RWPE1 (cell line): ENCODE results near the gene RUNX2.

Source experiments
- CTCF ChIA-PET: fragments of 350-600 bp; sonication (Branson Sonifier 250); formaldehyde crosslinking; extraction: SDS; loops from one replicate; lab custom pipeline; 2021; lab: Yijun Ruan, JAX
- POLR2A ChIA-PET: fragments of 400-600 bp; formaldehyde crosslinking; extraction: SDS; loops from one replicate; lab custom pipeline; 2020; ENCODE audit warnings: antibody characterized with exemption; ENCODE audit not compliant: low non-redundant PET; lab: Yijun Ruan, JAX
- DNase-seq: peaks from one replicate; pipeline ENCODE4 v3.0.0; 2012; ENCODE audit warnings: low spot score
- H3K27ac ChIP-seq: fragments of 450-650 bp; 2 replicates; pipeline ENCODE4 v1.5.1; 2017
- CTCF ChIP-seq: fragments of 450-650 bp; conservative IDR thresholded peaks from 2 replicates; pipeline ENCODE4 v1.5.1; 2017; ENCODE audit warnings: low read depth, mild to moderate bottlenecking

The RUNX2 gene

GRCh38 chr6:45514454-45515230 lies 186.5 kb downstream of the RUNX2 start:
- ChIA-PET CTCF (no interaction called here), POLR2A (no interaction called here)
- DNase-seq, result peak; percentile 24
- no peak for TF ChIP-seq CTCF
- no peak overlapping the region for H3K27ac ChIP-seq

GRCh38 chr6:45518013-45518720 lies 190.0 kb downstream of the RUNX2 start:
- DNase-seq, result no peak
- no peak for TF ChIP-seq CTCF
- H3K27ac ChIP-seq, result no peak overlapping the region
- POLR2A ChIA-PET, result no interaction called here
- CTCF ChIA-PET, result no interaction called here

GRCh38 chr6:45521226-45521625 lies 193.1 kb downstream of the RUNX2 start:
- no peak for DNase-seq
- CTCF ChIA-PET, result interaction anchor here (0.6 kb wide), 1 partner anchor 866 kb away, joined by 3 read pairs; no protein-coding TSS in a partner anchor
- no peak for TF ChIP-seq CTCF
- H3K27ac ChIP-seq, result no peak overlapping the region
- POLR2A ChIA-PET, result no interaction called here

- CTCF ChIA-PET, result no interaction called here
- no peak for DNase-seq
- POLR2A ChIA-PET, result no interaction called here
- H3K27ac ChIP-seq, result no peak overlapping the region
- no peak for TF ChIP-seq CTCF
Measured at GRCh38 chr6:45522486-45522885, 194.4 kb downstream of the RUNX2 start.

GRCh38 chr6:45527210-45527609 lies 199.1 kb downstream of the RUNX2 start:
- CTCF ChIA-PET, result no interaction called here
- TF ChIP-seq CTCF, result no peak
- no peak overlapping the region for H3K27ac ChIP-seq
- POLR2A ChIA-PET, result no interaction called here
- DNase-seq, result no peak

GRCh38 chr6:45531999-45532595 lies 204.0 kb downstream of the RUNX2 start:
- no peak for TF ChIP-seq CTCF
- no peak for DNase-seq
- no peak overlapping the region for H3K27ac ChIP-seq
- ChIA-PET CTCF (interaction anchor here (0.6 to 0.7 kb wide), 2 partner anchors 16 to 544 kb away, joined by 4 to 6 read pairs; no protein-coding TSS in a partner anchor), POLR2A (no interaction called here)
